ENCODE data around the gene FCN3. TPM values are rescaled to one million over a fixed set of nuclear protein-coding genes. Genes with fewer than 3 reads are reported as not detected.

Gene FCN3
- total RNA-seq, 1 donor from 2014 or later, result 13.2 TPM

DNA sequence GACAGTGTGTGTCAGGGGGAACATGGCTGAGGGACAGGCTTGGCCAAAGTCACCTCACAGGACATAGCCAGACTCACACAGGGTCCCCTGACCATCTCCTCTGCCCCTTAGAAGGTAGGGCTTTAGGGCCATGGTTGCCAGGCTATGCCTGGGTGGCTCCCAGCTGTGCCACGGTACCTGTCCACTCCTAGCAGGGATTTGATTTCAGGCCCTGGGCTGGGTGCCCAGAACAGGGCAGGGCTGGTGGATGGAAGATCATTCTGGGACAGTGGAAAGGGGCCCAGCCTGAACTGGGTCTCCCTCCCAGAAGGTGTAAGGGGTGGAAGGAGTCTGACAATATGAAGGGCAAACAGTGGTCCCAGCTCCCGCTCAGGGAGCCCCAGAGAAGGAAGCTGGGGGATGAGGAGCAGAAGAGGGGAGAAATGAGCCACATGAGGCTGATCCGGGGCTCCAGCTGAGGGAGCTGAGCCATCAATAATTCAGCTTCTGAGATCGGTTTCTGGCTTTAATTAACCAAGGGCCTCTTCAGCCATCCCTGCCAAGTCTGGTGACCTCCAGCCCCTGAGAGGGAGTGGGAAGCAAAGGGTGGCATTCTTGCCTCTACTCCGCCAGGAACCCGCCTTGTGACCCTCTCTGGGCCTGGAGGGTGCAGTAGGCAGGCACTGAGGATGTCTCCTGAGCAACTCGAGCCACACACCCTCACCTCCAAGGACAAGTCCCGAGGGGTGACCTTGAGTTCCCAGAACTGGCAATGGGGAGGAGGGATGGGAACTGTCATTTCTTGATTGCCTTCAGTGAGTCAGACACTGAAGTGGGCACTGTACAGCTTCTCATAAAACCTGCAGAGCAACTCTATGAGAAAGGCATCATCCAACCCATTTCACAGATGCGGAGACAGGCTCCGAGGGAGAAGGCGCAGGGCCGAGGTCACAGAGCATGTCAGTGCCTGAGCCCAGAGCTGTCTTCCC, 6.4 kb upstream of the FCN3 start:
- Histone ChIP-seq H3K27ac (no peak overlapping the region), H3K36me3 (no peaks in the 10 kb centered on the region), H3K9me3 (no peaks in the 10 kb centered on the region), H3K27me3 (no peaks in the 10 kb centered on the region), H3K4me3 (no peak overlapping the region), H3K4me1 (no peaks in the 10 kb centered on the region)
- no peak for DNase-seq (ENCODE audit: low spot score in 2 of 2)
- TF ChIP-seq, protein P1, sequence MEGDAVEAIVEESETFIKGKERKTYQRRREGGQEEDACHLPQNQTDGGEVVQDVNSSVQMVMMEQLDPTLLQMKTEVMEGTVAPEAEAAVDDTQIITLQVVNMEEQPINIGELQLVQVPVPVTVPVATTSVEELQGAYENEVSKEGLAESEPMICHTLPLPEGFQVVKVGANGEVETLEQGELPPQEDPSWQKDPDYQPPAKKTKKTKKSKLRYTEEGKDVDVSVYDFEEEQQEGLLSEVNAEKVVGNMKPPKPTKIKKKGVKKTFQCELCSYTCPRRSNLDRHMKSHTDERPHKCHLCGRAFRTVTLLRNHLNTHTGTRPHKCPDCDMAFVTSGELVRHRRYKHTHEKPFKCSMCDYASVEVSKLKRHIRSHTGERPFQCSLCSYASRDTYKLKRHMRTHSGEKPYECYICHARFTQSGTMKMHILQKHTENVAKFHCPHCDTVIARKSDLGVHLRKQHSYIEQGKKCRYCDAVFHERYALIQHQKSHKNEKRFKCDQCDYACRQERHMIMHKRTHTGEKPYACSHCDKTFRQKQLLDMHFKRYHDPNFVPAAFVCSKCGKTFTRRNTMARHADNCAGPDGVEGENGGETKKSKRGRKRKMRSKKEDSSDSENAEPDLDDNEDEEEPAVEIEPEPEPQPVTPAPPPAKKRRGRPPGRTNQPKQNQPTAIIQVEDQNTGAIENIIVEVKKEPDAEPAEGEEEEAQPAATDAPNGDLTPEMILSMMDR (IDR thresholded peaks at IDR 0.05), result no peak
- intact Hi-C loops (cut with DNase I), result loop anchor here (5.0 kb wide), 1 partner anchor 39 kb away; the partner anchor contains the start of gene SYTL1

DNA sequence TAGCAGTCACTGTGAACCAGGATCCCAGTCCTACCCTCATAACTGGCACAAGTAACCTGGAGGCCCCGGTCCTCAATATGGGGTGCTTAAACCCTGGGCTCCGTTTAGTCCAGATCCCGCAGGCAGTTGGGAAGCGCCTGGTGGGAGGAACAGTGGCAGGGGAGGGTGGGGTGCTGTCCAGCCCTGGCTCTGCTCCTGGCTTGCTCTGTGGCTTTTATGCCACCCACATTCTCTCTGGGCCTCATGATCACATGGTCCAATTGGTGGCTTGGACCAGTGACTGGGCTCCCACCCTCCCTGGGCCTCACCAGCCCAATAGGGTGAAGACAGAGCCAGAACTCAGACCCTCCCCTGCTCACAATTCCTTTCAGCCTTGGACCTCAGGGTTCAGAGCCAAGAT, 5.6 kb upstream of the FCN3 start:
- no peak for DNase-seq (ENCODE audit: low spot score in 2 of 2)
- Histone ChIP-seq H3K9me3 (no peaks in the 10 kb centered on the region), H3K36me3 (no peaks in the 10 kb centered on the region), H3K27me3 (no peaks in the 10 kb centered on the region), H3K27ac (no peak overlapping the region), H3K4me3 (no peak overlapping the region), H3K4me1 (no peaks in the 10 kb centered on the region)
- TF ChIP-seq, protein P1 (IDR thresholded peaks at IDR 0.05), result no peak
- intact Hi-C loops (cut with DNase I), result loop anchor here (5.0 kb wide), 1 partner anchor 38 kb away; the partner anchor contains the start of gene SYTL1

DNA sequence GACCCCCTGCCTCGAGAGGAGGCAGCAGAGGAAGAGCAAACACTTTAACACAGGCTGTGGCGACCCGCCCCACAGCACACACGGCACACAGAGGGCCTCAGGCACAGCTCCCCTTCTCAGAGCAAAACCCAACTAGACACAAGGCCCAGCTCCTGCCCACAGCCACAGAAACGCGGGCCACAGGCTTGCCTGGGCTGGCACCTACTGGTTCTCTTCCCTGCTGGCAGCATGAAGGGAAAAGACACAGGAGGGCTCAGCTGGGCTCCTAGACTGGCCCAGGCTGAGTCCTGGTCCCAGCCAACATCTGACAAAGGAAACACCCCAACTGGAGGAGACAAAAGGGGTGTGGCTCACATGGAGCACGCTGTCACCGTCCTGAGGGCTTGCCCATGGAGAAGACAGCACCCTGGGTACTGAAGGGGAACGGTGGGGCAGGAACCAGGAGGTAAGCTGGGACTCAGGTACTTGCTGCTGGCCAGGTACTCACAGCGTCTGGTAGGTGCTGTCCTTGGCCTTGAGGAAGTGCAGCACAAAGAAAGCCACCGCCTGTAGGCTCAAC, 5.0 kb upstream of the FCN3 start:
- TF ChIP-seq, protein P1 (IDR thresholded peaks at IDR 0.05), result no peak
- intact Hi-C loops (cut with DNase I), result loop anchor here (5.0 kb wide), 1 partner anchor 37 kb away; the partner anchor contains the start of gene SYTL1
- no peaks in the 10 kb centered on the region for H3K27me3 ChIP-seq
- no peaks in the 10 kb centered on the region for H3K36me3 ChIP-seq
- H3K27ac ChIP-seq, result no peak overlapping the region
- H3K9me3 ChIP-seq, result no peaks in the 10 kb centered on the region
- no peak for DNase-seq (ENCODE audit: low spot score in 2 of 2)
- no peaks in the 10 kb centered on the region for H3K4me1 ChIP-seq
- no peak overlapping the region for H3K4me3 ChIP-seq

DNA sequence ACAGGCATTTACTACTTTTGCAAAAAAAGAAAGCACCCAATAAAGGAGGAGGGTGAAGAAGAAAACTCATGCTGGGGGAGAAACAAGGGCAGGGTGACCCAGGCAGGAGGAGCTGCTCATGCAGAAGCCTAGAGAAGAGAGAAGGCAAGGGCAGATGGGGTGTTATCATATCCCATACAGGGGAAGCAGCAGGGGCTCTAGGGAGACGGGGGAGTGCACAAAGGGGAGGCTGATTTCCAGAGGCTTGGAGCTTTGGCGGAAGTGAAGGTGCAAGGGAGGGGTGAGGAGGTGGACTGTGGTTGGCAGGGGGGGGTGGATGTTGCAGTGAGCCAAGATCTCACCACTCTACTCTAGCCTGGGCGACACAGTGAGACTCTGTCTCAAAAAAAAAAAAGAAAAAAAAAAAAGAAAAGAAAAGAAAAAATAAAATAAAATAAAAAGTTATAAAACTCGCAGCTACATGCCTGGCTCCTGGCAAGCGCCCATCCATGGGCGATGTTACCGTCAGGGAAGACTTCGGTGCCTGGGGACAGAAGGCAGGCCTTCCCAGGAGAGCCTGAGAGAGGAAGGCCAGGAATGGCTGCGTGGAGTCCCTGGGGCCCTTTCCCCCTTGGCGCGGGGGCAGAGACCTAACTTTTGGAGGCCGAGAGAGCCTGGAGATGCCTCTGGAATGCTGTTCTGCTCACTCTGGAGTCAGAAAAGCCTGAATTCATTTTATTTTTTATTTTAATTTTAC, 3.3 kb upstream of the FCN3 start:
- no peak for DNase-seq (ENCODE audit: low spot score in 2 of 2)
- H3K4me3 ChIP-seq, result no peak overlapping the region
- intact Hi-C loops (cut with DNase I), result no loop called here

More for the DNA sequence above, 3.3 kb upstream of the FCN3 start:
- no peaks in the 10 kb centered on the region for H3K4me1 ChIP-seq
- no peaks in the 10 kb centered on the region for H3K36me3 ChIP-seq
- H3K27me3 ChIP-seq, result no peaks in the 10 kb centered on the region
- TF ChIP-seq, protein P1 (IDR thresholded peaks at IDR 0.05), result no peak
- no peaks in the 10 kb centered on the region for H3K9me3 ChIP-seq
- no peak overlapping the region for H3K27ac ChIP-seq
